Neutrophil (primary cell): ENCODE measurements around the gene TMEM147.

Source experiments
- H3K27ac ChIP-seq: fragments of 200-600 bp; sonication (generic); 2 replicates; pipeline ENCODE4 v1.5.1; 2016; ENCODE audit warnings: mild to moderate bottlenecking, moderate library complexity
- H3K27me3 ChIP-seq: fragments of 200-600 bp; sonication (generic); 2 replicates; pipeline ENCODE4 v1.6.0; 2016; ENCODE audit warnings: mild to moderate bottlenecking
- H3K36me3 ChIP-seq: fragments of 200-600 bp; sonication (generic); 2 replicates; pipeline ENCODE4 v1.5.1; 2017
- H3K4me1 ChIP-seq, 2 experiments: fragments of 200-600 bp in 1 of 2; sonication (generic) in 1 of 2; 1 replicate in 1 of 2; 2 replicates in 1 of 2; pipeline versions ENCODE4 v1.5.1 to v1.6.1; 2013 to 2016; ENCODE audit warnings: low read depth in 1 of 2, low read length in 1 of 2, mild to moderate bottlenecking in 1 of 2, moderate library complexity in 1 of 2; ENCODE audit not compliant: control insufficient read depth in 1 of 2, insufficient read depth in 1 of 2
- H3K4me3 ChIP-seq, 2 experiments: fragments of 200-600 bp in 1 of 2; sonication (generic) in 1 of 2; 1 replicate in 1 of 2; 2 replicates in 1 of 2; pipeline ENCODE4 v1.5.1; 2013 to 2016; ENCODE audit warnings: low read depth in 1 of 2, low read length in 1 of 2, mild to moderate bottlenecking in 1 of 2, moderate library complexity in 1 of 2
- H3K9me3 ChIP-seq: fragments of 200-600 bp; sonication (generic); 2 replicates; pipeline ENCODE4 v1.5.1; 2016
- CTCF ChIP-seq: fragments of 200-600 bp; sonication (generic); IDR thresholded peaks from 2 replicates; pipeline ENCODE4 v1.5.1; 2016; ENCODE audit warnings: antibody characterized with exemption

Gene TMEM147

GRCh38 chr19:35555301-35556005 lies 10.0 kb downstream of the TMEM147 start:
- H3K27ac ChIP-seq: no peak overlapping the region
- no peaks in the 10 kb centered on the region for H3K9me3 ChIP-seq
- TF ChIP-seq CTCF: no peak
- peaks cover 59% of the 10 kb centered on the region for H3K27me3 ChIP-seq
- peaks cover 5 to 10% of the 10 kb centered on the region in 2 experiments for H3K4me1 ChIP-seq
- no peak overlapping the region for H3K4me3 ChIP-seq
- H3K36me3 ChIP-seq: no peaks in the 10 kb centered on the region

GRCh38 chr19:35556025-35556590 lies 10.7 kb downstream of the TMEM147 start:
- Histone ChIP-seq H3K27ac (no peak overlapping the region), H3K9me3 (no peaks in the 10 kb centered on the region), H3K4me1 (peaks cover 5 to 10% of the 10 kb centered on the region in 2 experiments), H3K4me3 (no peak overlapping the region), H3K27me3 (peaks cover 66% of the 10 kb centered on the region), H3K36me3 (no peaks in the 10 kb centered on the region)
- no peak for TF ChIP-seq CTCF

- no peak overlapping the region for H3K4me3 ChIP-seq
- H3K27me3 ChIP-seq: peaks cover 69% of the 10 kb centered on the region
- no peaks in the 10 kb centered on the region for H3K9me3 ChIP-seq
- no peaks in the 10 kb centered on the region for H3K36me3 ChIP-seq
- H3K27ac ChIP-seq: no peak overlapping the region
- peaks cover 5 to 10% of the 10 kb centered on the region in 2 experiments for H3K4me1 ChIP-seq
- no peak for TF ChIP-seq CTCF
Measured at GRCh38 chr19:35556846-35557538, 11.6 kb downstream of the TMEM147 start.

GRCh38 chr19:35557539-35558399 lies 12.3 kb downstream of the TMEM147 start:
- peaks cover 73% of the 10 kb centered on the region for H3K27me3 ChIP-seq
- peak overlapping the region; percentile 35 to 44 for H3K4me3 ChIP-seq
- peaks cover 5 to 10% of the 10 kb centered on the region in 2 experiments for H3K4me1 ChIP-seq
- no peak for TF ChIP-seq CTCF
- no peaks in the 10 kb centered on the region for H3K9me3 ChIP-seq
- no peak overlapping the region for H3K27ac ChIP-seq
- no peaks in the 10 kb centered on the region for H3K36me3 ChIP-seq
